Upper lobe of left lung (tissue), 6 donors: ENCODE results near the gene CCDC47. TPM values are rescaled to one million over a fixed set of nuclear protein-coding genes. Genes with fewer than 3 reads are reported as not detected.
A peak's percentile ranks its signal among the peaks of the same experiment; 100 is the strongest.
"Not testable (repeated sequence)": the region's sequence is repeated elsewhere in the genome, so short reads cannot be mapped to it uniquely, and the experiment has no call there.

Experiments used
- ATAC-seq, 2 donors: fragments of 200-7000 bp; cut with Tn5 transposase; one replicate each; pipeline ENCODE4 v1.9.1; 2022; ENCODE audit warnings: mild to moderate bottlenecking in 2 of 2, moderate library complexity in 2 of 2; ENCODE audit not compliant: low FRiP score in 2 of 2
- DNase-seq, 2 donors: peaks; one replicate each; pipeline ENCODE4 v3.0.0-alpha.2; 2019 to 2020
- H3K27ac ChIP-seq, 4 donors: fragments of 200-600 bp; sonication (generic); one replicate each; pipeline ENCODE4 v1.5.1; 2016 to 2019
- H3K27me3 ChIP-seq, 4 donors: fragments of 200-600 bp; sonication (generic); one replicate each; pipeline ENCODE4 v1.5.1; 2017 to 2019
- H3K36me3 ChIP-seq, 4 donors: fragments of 200-600 bp; sonication (generic); one replicate each; pipeline ENCODE4 v1.5.1; 2016 to 2019
- H3K4me1 ChIP-seq, 4 donors: fragments of 200-600 bp; sonication (generic); one replicate each; pipeline ENCODE4 v1.5.1; 2018 to 2019
- H3K4me3 ChIP-seq, 4 donors: fragments of 200-600 bp; sonication (generic); one replicate each; pipeline ENCODE4 v1.5.1; 2017 to 2019; ENCODE audit warnings: mild to moderate bottlenecking in 2 of 4, moderate library complexity in 1 of 4
- H3K9me3 ChIP-seq, 4 donors: fragments of 200-600 bp; sonication (generic); one replicate each; pipeline ENCODE4 v1.5.1; 2018 to 2019
- CTCF ChIP-seq, 6 experiments: fragments of 450-650 bp in 4 of 6; fragments of 200-600 bp in 2 of 6; sonication (generic) in 2 of 6; IDR thresholded peaks; one replicate each; pipeline ENCODE4 v1.5.1; 2016 to 2019; ENCODE audit warnings: antibody characterized with exemption in 6 of 6
- EP300 ChIP-seq, 4 donors: sonication (generic); formaldehyde crosslinking; IDR thresholded peaks; one replicate each; pipeline ENCODE4 v1.5.1; 2017; ENCODE audit warnings: antibody characterized with exemption in 4 of 4, control low read depth in 2 of 4
- POLR2A ChIP-seq, 4 donors: fragments of 450-650 bp; IDR thresholded peaks; one replicate each; pipeline ENCODE4 v1.5.1; 2016 to 2017; ENCODE audit warnings: antibody characterized with exemption in 4 of 4, mild to moderate bottlenecking in 2 of 4
- POLR2AphosphoS5 ChIP-seq, 2 donors: sonication (generic); formaldehyde crosslinking; IDR thresholded peaks; one replicate each; pipeline ENCODE4 v1.5.1; 2017; ENCODE audit warnings: antibody characterized with exemption in 2 of 2
- WGBS, 2 donors: methylation state at CpG; one replicate each; pipeline ENCODE4 v1.1.5; 2017 to 2018; 5-methylcytosine and 5-hydroxymethylcytosine counted together
- total RNA-seq, 6 donors: library from RNA; depleted of rRNA in 4 of 6; stranded (reverse); fragments of >200 nt in 4 of 6; gene quantifications; one replicate each; pipeline versions ENCODE4 v1.1.0 to v1.2.1, GENCODE V29; 2016 to 2021
- donor health status: DM: no; HTN: no; CAD: no; lungs with moderate emphysema.
- donor health status: DM: no; HTN: yes; CAD: no; lungs with severe emphysema.

The CCDC47 gene
- total RNA-seq, 6 donors from 2014 or later = 65.9 to 118 (median 92.9) TPM

GRCh38 chr17:63740464-63741142, 32.8 kb downstream of the CCDC47 start:
- no peak for TF ChIP-seq POLR2A (IDR thresholded peaks at IDR 0.05)
- no peak for TF ChIP-seq EP300 (IDR thresholded peaks at IDR 0.05)
- no peak for TF ChIP-seq POLR2AphosphoS5 (IDR thresholded peaks at IDR 0.05)
- TF ChIP-seq CTCF (IDR thresholded peaks at IDR 0.05) = no peak
- Histone ChIP-seq H3K9me3 (no peaks in the 10 kb centered on the region), H3K4me3 (peak overlapping the region in 3 of 4 donors; percentile 86 to 97 (median 91)), H3K4me1 (peaks cover 10 to 22% (median 15%) of the 10 kb centered on the region in 4 donors), H3K27ac (peak overlapping the region; percentile 93 to 99 (median 96)), H3K36me3 (peaks cover 0 to 6% (median 2%) of the 10 kb centered on the region in 4 donors), H3K27me3 (no peaks in the 10 kb centered on the region)
- DNase-seq (no peak), ATAC-seq (no peak)
- WGBS, 2 donors = 32 to 34% methylated on average over 12 of the region's 12 CpGs

GRCh38 chr17:63735691-63736090, 37.7 kb downstream of the CCDC47 start:
- Histone ChIP-seq H3K4me1 (peaks cover 6 to 7% (median 7%) of the 10 kb centered on the region in 4 donors), H3K9me3 (no peaks in the 10 kb centered on the region), H3K36me3 (no peaks in the 10 kb centered on the region), H3K27me3 (no peaks in the 10 kb centered on the region), H3K27ac (no peak overlapping the region), H3K4me3 (no peak overlapping the region)
- ATAC-seq (no peak), DNase-seq (no peak)
- WGBS, 2 donors = 93 to 95% methylated on average over 8 of the region's 8 CpGs
- TF ChIP-seq CTCF (IDR thresholded peaks at IDR 0.05) (no peak), POLR2A (IDR thresholded peaks at IDR 0.05) (no peak), EP300 (IDR thresholded peaks at IDR 0.05) (no peak), POLR2AphosphoS5 (IDR thresholded peaks at IDR 0.05) (no peak)

- Histone ChIP-seq H3K9me3 (no peaks in the 10 kb centered on the region), H3K4me1 (no peaks in the 10 kb centered on the region), H3K36me3 (peaks cover 0 to 33% (median 12%) of the 10 kb centered on the region in 4 donors), H3K27me3 (no peaks in the 10 kb centered on the region), H3K27ac (no peak overlapping the region), H3K4me3 (no peak overlapping the region)
- no peak for DNase-seq
- TF ChIP-seq POLR2A (IDR thresholded peaks at IDR 0.05) (no peak), POLR2AphosphoS5 (IDR thresholded peaks at IDR 0.05) (no peak), EP300 (IDR thresholded peaks at IDR 0.05) (no peak), CTCF (IDR thresholded peaks at IDR 0.05) (no peak)
- no peak for ATAC-seq
- 81 to 84% methylated on average over 2 of the region's 2 CpGs for WGBS, 2 donors
These were observed 51.0 kb downstream of the CCDC47 start for GRCh38 chr17:63722403-63722802.

- H3K4me3 ChIP-seq, H3K4me1 ChIP-seq, H3K27ac ChIP-seq, ATAC-seq, H3K27me3 ChIP-seq, H3K9me3 ChIP-seq, DNase-seq: not testable (repeated sequence)
- peaks cover 0 to 19% (median 7%) of the 10 kb centered on the region in 4 donors for H3K36me3 ChIP-seq
- 95 to 100% methylated on average over 3 to 5 of the region's 5 CpGs for WGBS, 2 donors
These were observed 53.2 kb downstream of the CCDC47 start for GRCh38 chr17:63720194-63720593.

GRCh38 chr17:63718988-63719387, 54.4 kb downstream of the CCDC47 start:
- DNase-seq = no peak
- Histone ChIP-seq H3K27ac (no peak overlapping the region), H3K9me3 (no peaks in the 10 kb centered on the region), H3K36me3 (peaks cover 0 to 20% (median 5%) of the 10 kb centered on the region in 4 donors), H3K4me3 (no peak overlapping the region), H3K4me1 (no peaks in the 10 kb centered on the region), H3K27me3 (no peaks in the 10 kb centered on the region)
- 87 to 88% methylated on average over 5 of the region's 5 CpGs for WGBS, 2 donors
- ATAC-seq = no peak
- TF ChIP-seq POLR2AphosphoS5 (IDR thresholded peaks at IDR 0.05) (no peak), EP300 (IDR thresholded peaks at IDR 0.05) (no peak), POLR2A (IDR thresholded peaks at IDR 0.05) (no peak), CTCF (IDR thresholded peaks at IDR 0.05) (no peak)
